HG03439 (cell line): Measurements from ENCODE around the gene RBBP8NL.

Experiments
- ATAC-seq: cut with Tn5 transposase; IDR thresholded peaks from one replicate; pipeline ENCODE4 v1.9.1; 2021; ENCODE audit warnings: mild to moderate bottlenecking, moderate library complexity; ENCODE audit not compliant: unreplicated experiment

RBBP8NL gene

GRCh38 chr20:62422636-62423325 is 4.6 kb downstream of the RBBP8NL start:
- no peak for ATAC-seq

GRCh38 chr20:62421716-62421990 is 5.7 kb downstream of the RBBP8NL start:
- ATAC-seq = no peak

- no peak for ATAC-seq
These were observed 6.3 kb downstream of the RBBP8NL start for GRCh38 chr20:62420846-62421715.

GRCh38 chr20:62419759-62420158 is 7.6 kb downstream of the RBBP8NL start:
- no peak for ATAC-seq

GRCh38 chr20:62418709-62419487 is 8.4 kb downstream of the RBBP8NL start:
- ATAC-seq = no peak

GRCh38 chr20:62417981-62418708 is 9.2 kb downstream of the RBBP8NL start:
- no peak for ATAC-seq

GRCh38 chr20:62416651-62417637 is 10.4 kb downstream of the RBBP8NL start:
- ATAC-seq = no peak

GRCh38 chr20:62415354-62416111 is 11.8 kb downstream of the RBBP8NL start:
- ATAC-seq = no peak

- ATAC-seq = no peak
These were observed 13.3 kb downstream of the RBBP8NL start for GRCh38 chr20:62413896-62414481.

- no peak for ATAC-seq
These were observed 14.2 kb downstream of the RBBP8NL start for GRCh38 chr20:62413025-62413570.

GRCh38 chr20:62412194-62413024 is 14.9 kb downstream of the RBBP8NL start:
- ATAC-seq = no peak

GRCh38 chr20:62411479-62412193 is 15.7 kb downstream of the RBBP8NL start:
- no peak for ATAC-seq

GRCh38 chr20:62410746-62411478 is 16.4 kb downstream of the RBBP8NL start:
- no peak for ATAC-seq

- ATAC-seq = no peak
These were observed 17.2 kb downstream of the RBBP8NL start for GRCh38 chr20:62409931-62410745.

GRCh38 chr20:62409086-62409853 is 18.1 kb downstream of the RBBP8NL start:
- ATAC-seq = no peak
